Muscle of back (tissue), 11 donors: ENCODE results near the gene DIDO1. TPM values are rescaled to one million over a fixed set of nuclear protein-coding genes. Genes with fewer than 3 reads are reported as not detected.

Source experiments
- DNase-seq, 3 donors: peaks; one replicate each; pipeline versions ENCODE4 v3.0.0 to v3.0.0-alpha.2; 2013
- polyA plus RNA-seq, 10 donors: library from polyadenylated mRNA; unstranded; fragments of 120-200 nt; gene quantifications; one replicate each; pipeline ENCODE4 v1.2.1, GENCODE V29; 2013; ENCODE audit not compliant: insufficient read length in 10 of 10

The DIDO1 gene
- polyA plus RNA-seq, 10 donors: 32.9 to 42.2 (median 35.2) TPM

DNA sequence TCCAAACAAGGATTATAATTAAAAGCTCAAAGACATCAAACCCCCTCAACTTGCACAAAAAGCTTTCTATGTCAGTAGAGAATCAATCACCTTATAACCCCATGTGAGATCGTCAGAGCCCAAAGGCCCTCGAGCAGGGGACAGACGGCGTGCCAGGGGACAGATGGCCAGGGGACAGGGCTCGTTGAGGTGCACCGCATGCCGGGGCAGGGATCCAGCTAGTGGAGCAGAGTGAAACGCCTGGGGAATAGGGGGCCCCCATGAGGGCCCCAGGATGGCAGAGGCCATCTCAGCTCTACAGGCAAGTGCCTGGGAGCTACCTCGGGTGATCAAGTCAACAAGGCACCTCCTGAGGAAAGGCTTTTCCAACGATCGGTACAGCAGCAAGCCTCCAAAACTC, 28.6 kb downstream of the DIDO1 start:
- no peak for DNase-seq

DNA sequence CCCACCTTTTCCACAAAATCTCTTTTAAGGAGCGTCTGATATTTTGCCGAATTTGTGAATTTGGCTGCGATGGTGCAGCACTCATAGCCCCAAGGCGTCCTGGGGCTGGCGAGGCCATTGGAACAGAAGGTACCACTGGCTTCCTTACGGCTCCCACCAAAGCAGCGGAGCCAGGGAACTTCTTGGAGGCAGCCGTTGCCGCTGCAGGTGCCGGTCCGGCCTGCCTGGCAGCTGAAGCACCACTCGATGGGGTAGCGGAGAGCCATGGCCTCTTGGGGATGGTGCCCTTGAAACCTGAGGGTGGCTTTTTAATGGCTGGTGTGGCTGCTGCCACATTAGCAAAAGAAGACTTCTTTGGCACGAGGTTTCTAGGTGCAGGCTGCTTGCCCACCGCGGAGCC, 29.8 kb downstream of the DIDO1 start:
- DNase-seq: no peak

DNA sequence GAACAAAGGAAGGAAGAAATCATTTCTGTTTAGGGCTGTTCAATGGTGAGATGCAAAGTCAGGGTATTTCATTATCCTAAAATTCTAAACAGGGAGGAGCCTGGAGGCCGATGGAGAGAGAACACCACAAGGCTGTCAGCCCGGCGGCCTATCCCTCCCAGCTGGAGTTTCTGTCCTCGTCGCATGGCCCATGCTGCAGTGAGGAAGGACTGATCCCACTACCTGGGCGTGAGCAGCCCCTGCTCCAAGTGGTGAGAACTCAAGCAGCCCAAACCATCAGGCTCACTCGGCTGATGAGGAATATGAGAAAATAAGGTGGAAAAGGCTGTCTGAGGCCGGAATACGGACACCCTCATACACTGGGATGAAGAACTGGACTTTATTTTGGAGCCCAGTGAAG, 30.8 kb downstream of the DIDO1 start:
- no peak for DNase-seq

DNA sequence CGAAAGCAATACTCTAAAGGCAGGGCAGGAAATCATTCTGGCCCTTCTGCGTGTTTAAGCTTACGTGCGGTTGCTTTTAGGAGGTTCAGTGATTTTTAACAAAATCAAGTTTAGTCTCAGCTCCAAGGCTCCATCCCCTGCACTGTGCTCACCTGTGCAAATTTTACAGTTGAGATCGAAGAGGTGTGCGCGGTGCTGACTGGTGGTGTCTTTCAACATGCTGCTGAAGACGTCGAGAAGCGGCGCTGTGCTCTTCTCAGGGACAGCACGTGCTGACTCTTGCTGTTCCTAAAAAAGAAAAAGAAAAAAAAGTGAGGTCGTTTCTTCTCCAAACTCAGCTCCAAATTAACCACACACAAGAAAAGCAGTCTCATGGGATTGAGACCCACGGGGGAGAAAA, 32.0 kb downstream of the DIDO1 start:
- DNase-seq: no peak

DNA sequence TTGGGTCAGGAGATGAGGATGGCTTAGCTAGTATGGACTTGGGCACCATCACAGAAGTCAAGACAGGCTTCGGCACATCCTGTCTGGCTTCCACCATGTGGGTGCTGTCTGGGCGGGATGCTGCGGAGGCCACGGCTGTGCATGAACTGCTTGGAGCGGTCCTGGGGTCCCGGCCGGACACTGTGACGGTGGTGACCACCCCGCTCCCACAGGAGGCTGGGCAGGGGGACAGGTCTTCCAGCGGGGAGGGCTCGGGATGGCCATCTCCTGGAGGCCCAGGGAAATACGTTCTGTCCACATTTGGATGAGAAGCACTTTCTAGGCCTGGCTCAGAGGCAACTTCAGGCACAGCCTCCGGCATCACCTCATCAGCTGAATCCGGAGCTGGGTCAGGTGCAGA, 32.6 kb downstream of the DIDO1 start:
- no peak for DNase-seq

DNA sequence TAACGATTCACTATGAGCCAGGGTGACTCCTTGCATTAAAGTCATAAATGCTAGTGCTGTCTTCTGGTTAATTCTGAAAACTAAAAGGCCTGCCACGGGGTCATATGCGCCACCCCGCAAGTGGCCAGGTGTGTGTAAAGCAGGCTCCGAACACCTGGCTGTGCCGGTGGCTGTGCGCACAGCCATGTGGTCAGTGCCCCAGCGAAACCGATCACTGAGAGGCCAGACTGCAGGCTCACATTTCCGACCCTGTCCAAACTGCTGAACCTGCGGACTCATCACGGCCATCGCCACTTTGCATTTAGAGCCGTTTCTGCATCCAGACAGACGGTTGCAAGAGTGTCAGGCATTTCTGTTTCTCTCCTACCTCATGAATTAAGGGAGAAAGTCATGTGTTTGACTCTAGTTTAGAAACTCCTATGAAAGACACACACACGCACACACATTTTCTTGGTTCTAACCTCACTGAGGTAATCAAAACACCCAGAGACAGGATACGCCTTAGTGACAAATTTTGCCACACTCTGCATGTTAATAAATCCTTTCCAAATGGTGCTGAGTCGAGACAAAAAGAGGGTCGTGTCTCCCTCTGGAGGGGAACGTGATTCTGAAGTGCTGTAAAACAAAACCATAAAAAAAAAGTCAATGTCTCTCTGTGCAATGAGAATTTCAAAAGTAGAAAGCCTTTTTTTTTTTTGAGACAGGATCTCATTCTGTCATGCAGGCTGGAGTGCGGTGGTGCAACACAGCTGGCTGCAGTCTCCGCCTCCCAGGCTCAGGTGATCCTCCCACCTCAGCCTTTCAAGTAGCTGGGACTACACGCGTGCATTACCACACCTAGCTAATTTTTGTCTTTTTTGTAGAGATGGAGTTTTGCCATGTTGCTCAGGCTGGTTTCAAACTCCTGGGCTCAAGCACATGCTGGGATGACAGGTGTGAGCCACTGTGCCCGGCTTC, 33.7 kb downstream of the DIDO1 start:
- no peak for DNase-seq

DNA sequence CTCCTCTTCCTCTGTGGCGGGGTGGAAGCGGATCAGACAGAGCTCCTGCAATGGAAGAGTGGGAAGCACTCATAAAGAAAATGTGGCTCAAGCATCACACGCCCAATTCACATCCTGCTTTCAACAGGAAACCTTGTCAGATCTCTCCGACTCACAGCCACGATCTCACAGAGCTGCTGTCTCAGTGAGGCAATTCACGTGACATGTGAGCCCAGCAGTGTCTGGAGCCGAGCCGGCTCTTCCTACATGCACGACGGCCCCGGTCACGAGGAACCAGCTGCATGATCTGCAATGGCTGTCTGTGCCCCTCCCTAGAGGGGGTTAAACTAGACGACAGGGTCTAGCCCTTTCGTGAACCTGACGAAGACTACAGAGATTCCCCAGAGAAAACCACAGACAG, 35.2 kb downstream of the DIDO1 start:
- DNase-seq: no peak

DNA sequence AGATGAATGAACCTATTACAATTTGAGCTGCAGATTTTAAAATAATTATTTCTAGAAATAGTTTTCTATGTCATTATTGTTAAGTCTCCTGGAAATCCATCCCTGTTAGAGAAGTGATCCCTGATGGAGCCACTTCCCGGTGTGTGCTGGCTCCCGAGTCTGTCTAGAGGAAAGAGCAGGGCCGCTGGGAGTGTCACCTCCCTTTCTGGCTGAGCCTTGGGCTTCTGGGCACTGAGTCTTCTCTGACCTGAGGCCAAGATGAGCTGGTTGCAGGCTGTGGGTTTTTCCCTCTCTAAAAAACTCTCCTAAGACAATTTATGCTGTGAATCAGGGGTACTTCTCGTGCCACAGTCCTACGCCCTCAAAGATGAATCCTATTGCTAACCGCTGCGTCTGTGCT, 35.9 kb downstream of the DIDO1 start:
- DNase-seq: no peak

DNA sequence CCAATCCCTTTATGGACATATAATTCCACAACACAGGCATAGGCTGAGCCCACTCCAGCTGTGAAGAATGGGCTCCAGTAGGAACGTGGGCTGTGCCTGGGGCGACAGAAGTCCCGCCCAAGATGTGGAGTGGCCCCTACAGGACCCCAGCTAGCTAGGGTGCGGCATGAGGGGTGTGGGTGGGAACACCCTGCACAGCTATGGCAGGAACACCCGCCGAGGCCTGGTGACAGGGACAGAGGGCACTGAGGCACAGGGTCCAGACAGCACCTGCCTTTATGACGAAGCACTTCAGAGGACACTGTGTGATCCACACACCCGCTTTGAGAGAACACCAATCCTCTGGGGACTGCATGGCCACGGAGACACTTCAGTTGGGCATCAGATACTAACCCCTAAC, 36.4 kb downstream of the DIDO1 start:
- DNase-seq: no peak

DNA sequence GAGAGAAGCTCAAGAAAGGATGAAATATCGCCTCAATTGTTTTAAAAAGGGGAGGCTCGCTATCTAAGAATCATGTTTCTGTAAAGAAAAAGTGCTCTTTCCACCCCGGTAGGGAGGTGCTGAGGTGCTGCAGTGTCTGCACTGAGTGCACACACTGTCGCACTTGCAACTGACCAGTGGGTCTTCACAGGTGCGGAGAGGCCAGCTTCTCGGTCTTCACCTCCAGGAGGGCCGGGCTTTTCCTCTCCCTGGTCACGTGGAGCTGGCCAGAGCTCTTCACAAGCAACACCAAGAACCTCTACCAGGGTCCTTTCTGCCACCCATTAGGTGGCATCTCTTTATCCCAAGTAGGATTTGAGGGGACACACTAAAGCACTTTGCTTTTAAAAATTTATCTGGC, 36.9 kb downstream of the DIDO1 start:
- DNase-seq: no peak

DNA sequence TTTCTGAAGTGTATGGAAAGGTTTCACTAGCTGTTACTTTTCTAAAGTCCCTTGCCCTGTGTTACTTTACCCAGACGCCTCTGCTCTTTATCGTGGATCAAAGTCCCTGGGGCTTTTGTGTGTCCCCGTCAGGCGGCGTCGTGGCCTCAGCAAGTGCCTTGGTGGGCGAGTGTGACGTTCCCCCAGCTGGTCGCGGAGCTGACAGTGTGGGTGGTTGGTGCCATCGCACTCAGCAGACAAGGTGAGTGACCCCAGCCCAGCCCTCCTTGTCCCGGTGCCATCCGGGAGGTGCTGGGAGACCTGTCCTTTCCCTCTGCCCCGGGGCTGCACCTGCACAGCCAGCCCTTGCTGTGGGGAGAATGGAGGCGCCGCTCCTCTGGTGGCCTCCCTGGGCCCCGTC, 37.4 kb downstream of the DIDO1 start:
- no peak for DNase-seq

DNA sequence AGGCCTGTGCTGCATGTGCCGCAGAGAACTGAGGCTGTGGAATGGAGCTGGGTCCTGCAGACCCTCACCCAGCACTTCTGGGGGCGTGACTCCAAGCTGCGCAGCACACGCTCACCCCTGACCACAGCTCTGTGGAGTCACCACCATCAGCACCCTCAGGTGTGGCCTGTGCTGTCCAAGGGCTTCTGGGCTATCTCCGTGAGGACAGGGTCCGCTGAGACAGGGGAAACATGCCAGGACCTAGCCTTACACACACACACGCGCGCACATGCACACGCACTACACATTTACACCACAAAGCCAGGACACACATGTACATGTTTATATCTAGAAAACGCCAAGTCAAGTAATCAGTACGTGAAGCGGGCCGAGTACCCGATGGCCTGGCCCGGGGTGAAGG, 37.9 kb downstream of the DIDO1 start:
- DNase-seq: no peak

DNA sequence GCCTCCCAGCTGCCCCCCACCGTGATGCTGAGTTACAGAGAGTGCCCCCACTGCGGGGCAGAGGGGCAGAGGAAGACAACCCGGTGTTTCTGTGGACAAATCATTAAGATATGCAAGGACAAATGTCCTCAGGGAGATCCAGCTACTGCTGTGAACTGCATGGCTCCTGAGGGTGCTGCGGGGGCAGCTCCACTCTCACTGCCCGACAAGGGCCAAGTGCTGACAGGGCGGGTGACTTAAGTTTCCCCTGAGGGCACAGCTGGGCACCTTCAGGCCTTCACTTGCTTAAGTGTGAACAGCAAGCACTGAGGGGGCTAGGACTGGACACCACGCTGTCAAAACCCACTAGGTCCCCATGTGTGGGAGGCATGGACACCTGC, 38.5 kb downstream of the DIDO1 start:
- no peak for DNase-seq

DNA sequence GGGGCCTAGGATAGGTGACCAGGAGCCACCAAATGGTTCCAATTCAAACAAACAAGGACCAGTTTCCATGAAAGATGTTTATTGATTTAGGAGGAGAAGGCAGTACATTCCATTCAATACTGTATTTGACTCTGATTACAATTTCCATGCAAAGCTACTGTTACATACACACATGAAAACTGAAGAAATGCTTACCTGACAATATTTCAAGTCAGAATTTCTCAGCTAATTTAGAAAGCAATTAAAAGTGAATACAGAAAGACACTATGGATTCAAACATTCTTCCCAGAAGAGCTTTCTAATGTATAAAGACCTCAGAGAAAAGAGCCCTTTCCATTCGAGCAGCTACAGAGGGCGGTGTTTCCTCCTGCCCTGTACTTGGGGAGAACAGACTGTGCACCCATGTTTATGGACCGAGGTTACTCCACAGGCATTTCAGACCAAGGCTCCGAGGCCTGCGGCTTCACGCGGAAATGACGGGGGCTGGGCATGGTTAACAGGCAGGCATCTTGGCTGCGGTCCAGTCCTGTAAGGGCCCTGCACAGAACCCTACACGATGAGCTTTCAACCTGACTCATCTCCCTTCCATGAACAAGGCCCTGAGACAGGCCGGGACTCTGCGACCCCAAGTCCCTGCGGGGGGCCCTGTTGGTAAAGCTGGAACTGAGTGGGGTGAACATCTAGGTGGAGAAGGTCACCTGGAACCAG, 39.0 kb downstream of the DIDO1 start:
- peak in 1 of 3 donors; percentile 76 for DNase-seq

DNA sequence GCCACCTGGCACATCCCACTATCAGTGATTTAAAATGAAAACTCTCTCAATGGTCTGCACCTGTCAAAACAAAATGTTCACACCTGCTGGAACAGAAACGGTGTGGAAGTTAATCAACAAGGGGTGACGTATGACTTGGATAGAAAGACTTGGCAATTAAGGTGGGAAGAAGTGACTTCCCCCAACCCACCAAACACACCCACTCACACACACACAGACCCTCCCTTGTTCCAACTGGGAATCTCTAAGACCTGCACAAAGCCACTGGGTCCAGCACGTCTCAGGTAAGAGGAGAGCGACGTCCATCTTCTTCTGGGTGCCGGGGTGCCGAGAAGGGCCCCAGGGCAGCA, 39.6 kb downstream of the DIDO1 start:
- no peak for DNase-seq

DNA sequence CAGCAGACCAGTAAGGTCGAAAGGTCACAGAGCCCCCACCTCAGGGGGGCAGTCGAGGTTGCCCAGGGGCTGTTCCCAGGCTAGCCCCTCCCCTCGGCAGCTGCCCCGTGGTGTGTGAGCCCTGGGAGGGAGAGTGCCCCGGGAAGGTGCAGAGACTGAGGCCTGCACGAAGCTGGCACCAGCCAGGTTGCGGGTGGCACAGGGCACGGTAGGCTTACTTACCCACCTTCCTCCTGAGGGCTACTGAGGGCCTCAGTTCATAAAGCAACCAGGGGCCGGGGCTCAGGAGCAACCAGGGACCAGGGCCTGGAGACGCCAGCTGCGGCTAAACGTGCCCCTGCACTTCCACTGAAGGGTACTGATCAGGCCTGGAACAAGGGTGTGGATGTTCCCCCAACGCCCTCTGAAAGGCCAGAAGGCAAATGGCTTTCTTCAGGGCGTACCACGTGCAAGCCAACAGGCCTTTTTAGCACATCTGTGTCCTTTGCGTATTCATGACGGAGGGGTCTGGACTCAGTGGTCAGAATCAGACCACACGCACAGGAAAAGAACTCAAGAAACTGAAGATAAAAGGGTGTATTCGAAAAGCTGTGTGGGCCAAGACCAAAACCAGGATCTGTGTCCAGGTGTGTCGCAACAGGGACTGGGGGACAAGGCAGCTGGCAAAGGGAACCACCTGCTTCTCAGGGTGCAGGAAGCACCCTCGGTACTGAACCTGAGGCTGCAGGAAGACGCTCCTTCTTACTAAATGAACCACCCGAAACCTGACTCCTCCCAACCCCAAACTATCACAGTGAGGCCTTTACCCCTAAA, 40.2 kb downstream of the DIDO1 start:
- no peak for DNase-seq

DNA sequence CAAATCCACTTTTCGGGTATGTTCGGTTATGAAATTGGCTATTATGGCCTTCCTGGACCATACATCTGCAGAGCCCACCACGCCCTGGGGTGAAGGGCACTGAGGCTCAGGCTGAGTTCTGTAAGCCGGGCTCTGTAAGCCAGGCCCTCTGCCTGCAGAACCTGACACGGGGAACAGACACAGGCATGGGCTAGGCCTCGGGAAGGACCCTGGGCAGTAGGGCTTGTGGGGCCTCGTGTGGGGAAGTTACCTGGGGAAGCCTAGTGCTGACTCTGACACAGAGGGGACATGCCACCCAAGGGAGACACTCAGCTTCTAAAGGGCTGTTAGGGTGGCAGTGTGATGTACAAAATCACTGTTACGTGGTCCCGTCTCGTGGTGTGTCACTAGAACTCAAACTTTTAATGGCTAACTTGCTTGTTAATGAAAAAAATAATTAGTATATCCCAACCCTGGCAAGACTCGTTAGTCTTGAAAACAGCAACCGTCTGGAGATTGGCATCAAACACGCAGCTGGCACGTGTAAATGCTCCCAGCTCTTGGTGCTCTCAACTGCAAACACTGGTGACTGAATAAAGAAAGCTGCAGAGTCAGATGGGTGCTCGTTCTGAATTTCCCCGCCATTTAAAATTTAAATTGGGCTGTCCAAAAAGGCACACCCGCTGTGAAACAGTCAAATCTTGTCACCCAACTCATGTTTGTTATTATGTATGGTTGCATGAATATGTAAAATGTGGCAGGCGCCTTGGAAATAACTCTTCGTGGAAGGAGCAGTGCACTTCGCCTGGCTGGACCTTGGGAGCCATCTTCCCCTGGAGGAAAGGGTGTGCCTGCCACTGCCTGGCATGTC, 41.0 kb downstream of the DIDO1 start:
- no peak for DNase-seq

DNA sequence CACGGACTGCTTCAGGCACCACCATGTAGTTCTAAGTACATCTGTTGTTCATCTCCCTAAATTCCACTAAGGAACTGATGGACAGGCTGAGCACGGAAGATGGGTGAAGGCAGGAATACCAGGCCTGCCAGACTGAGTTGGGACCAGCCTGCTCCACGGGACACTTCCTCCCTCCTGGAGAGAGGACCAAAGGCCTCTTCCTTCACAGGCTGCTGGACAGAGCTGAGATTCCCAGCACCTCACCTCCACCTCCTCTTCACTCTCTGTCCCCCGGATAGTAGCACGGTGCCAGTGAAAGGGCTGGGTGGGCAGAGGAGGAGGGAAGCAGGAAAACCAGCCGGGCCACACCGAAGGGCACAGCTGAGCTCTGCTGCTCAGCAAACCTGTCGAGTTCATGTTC, 41.7 kb downstream of the DIDO1 start:
- DNase-seq: no peak

DNA sequence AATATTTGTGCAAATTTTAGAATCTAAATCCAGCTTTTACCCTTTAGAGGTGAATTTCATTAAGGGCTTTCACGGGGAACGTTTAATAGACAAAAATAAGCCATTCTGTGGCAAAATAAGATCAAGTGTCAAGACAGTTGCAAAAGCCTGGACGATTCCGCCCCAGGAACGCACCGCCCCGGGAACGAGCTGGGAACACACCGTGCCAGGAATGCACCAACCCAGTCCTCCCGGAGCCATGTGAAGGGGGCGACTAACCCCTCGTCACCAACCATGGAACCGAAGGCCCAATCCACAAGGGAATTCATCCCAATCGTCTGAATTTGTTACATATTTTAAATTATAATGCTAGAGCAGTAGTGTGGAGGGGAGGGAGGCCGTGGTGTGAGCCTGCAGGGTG, 43.9 kb downstream of the DIDO1 start:
- DNase-seq: no peak

DNA sequence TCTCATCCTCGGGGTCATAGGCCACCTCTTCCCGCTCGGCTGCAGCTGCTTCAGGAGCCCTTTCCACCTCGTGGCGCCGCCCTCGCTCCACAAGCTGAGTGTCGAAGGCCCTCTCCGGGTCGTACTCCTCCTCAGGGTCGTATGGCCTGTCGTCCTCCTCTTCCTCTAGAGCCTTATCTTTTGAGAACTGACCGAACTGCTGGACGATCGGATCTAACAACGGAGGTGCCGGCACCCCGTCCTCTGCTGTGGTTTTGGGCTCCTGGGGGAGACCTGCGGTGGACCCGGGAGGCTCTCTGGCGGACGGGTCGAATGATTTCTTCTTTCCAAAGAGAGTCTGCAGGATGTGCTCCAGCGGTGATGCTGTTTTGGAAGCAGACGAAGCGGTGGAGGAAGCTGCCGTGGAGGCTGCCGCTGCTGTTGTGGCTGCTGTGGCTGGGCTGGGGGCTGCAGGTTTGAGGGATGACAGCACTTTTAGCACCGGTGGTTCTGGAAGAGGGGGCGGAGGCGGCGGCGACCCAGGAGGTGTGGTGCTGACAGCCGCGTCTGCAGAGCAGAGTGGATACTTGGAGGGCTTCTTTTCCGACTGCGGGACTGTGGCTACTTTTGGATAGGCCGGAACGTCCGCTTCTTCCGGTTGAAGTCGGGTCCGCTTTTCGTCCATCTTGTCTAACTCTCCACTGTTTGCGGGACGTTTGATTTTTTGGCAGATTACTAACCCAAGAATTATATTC, 44.5 kb downstream of the DIDO1 start:
- DNase-seq: no peak
